GM12891 (cell line): Measurements from ENCODE around the gene ICOSLG.
A peak's percentile ranks its signal among the peaks of the same experiment; 100 is the strongest.

Source experiments
- PAX5 ChIP-seq: IDR thresholded peaks from 2 replicates; pipeline ENCODE4 v1.6.1; 2011; ENCODE audit warnings: low read length, moderate library complexity, mild to moderate bottlenecking; ENCODE audit not compliant: insufficient read depth, severe bottlenecking
- POLR2A ChIP-seq: IDR thresholded peaks from 2 replicates; pipeline ENCODE4 v1.6.1; 2011; ENCODE audit warnings: low read depth, low read length, control low read depth
- POLR2AphosphoS5 ChIP-seq: IDR thresholded peaks from 2 replicates; pipeline ENCODE4 v1.6.1; 2011; ENCODE audit warnings: low read depth, low read length, control low read depth
- POU2F2 ChIP-seq: IDR thresholded peaks from 2 replicates; pipeline ENCODE4 v1.6.1; 2011; ENCODE audit warnings: low read depth, mild to moderate bottlenecking, control low read depth, low read length, moderate library complexity
- SPI1 ChIP-seq: IDR thresholded peaks from 2 replicates; pipeline ENCODE4 v1.6.1; 2011; ENCODE audit warnings: low read depth, low read length, control low read depth
- TAF1 ChIP-seq: IDR thresholded peaks from 2 replicates; pipeline ENCODE4 v1.6.1; 2011; ENCODE audit warnings: low read depth, low read length, control low read depth

- TF ChIP-seq TAF1 (no peak), PAX5 (no peak), POLR2AphosphoS5 (no peak), SPI1 (no peak), POLR2A (no peak), POU2F2 (peak; percentile 81)
These were observed 41.3 kb downstream of the ICOSLG start for GRCh38 chr21:44199448-44199847.
